H1 (cell line): ENCODE results near the gene TNFRSF18. TPM values are rescaled to one million over a fixed set of nuclear protein-coding genes. Genes with fewer than 3 reads are reported as not detected.

Experiments
- CTCF ChIA-PET: fragments of 300-600 bp; sonication (Branson Sonifier 250); formaldehyde crosslinking; loops from one replicate; lab custom pipeline; 2021; ENCODE audit not compliant: partially characterized antibody; lab: Charles Lee
- POLR2A ChIA-PET: fragments of 300-600 bp; sonication (Branson Sonifier 250); formaldehyde crosslinking; loops from one replicate; lab custom pipeline; 2021; ENCODE audit warnings: inconsistent platforms; ENCODE audit not compliant: partially characterized antibody; lab: Charles Lee
- DNase-seq, 2 experiments: peaks; one replicate each; pipeline versions ENCODE4 v3.0.0 to v3.0.0-alpha.2; 2010 to 2022; ENCODE audit warnings: low spot score in 2 of 2, low read depth in 1 of 2, mixed read lengths in 1 of 2
- FAIRE-seq: peaks from 2 replicates; lab custom pipeline; 2011; peaks lifted over from hg19 to GRCh38; lab: Jason Lieb, UNC
- H2AFZ ChIP-seq: 2 replicates; pipeline ENCODE4 v1.8.1; 2012; ENCODE audit warnings: low read length, inconsistent platforms
- H2AK5ac ChIP-seq: 2 replicates; pipeline ENCODE4 v1.6.1; 2013; ENCODE audit warnings: low read depth, low read length
- H2BK120ac ChIP-seq: replicated peaks from 2 replicates; pipeline ENCODE3; 2013; ENCODE audit warnings: low read depth, low read length, inconsistent platforms
- H2BK12ac ChIP-seq: 2 replicates; pipeline ENCODE4 v1.6.1; 2013; ENCODE audit warnings: low read depth, low read length
- H2BK15ac ChIP-seq: 2 replicates; pipeline ENCODE4 v1.6.1; 2013; ENCODE audit warnings: low read length
- H2BK20ac ChIP-seq: 2 replicates; pipeline ENCODE4 v1.6.1; 2013; ENCODE audit warnings: low read length
- H2BK5ac ChIP-seq: 2 replicates; pipeline ENCODE4 v1.6.1; 2013; ENCODE audit warnings: low read depth, low read length
- H3K14ac ChIP-seq: 2 replicates; pipeline ENCODE4 v1.6.1; 2013; ENCODE audit warnings: inconsistent platforms; ENCODE audit not compliant: insufficient read length
- H3K18ac ChIP-seq: 2 replicates; pipeline ENCODE4 v1.6.1; 2013; ENCODE audit warnings: low read length; ENCODE audit errors: extremely low read depth
- H3K23ac ChIP-seq: 2 replicates; pipeline ENCODE4 v1.6.1; 2013; ENCODE audit warnings: inconsistent platforms; ENCODE audit not compliant: insufficient read length
- H3K23me2 ChIP-seq: 2 replicates; pipeline ENCODE4 v1.6.1; 2013; ENCODE audit warnings: low read depth, low read length
- H3K27ac ChIP-seq: 2 replicates; pipeline ENCODE4 v1.6.1; 2011; ENCODE audit warnings: low read depth, low read length, inconsistent platforms
- H3K27me3 ChIP-seq, 4 experiments: replicated peaks in 1 of 4; 1 replicate in 1 of 4; 2 replicates in 3 of 4; pipeline versions ENCODE4 v1.6.1 to v1.8.1; 2011 to 2013; ENCODE audit warnings: low read length in 3 of 4, mild to moderate bottlenecking in 3 of 4, inconsistent platforms in 2 of 4, mixed read lengths in 2 of 4, moderate library complexity in 1 of 4; ENCODE audit not compliant: control insufficient read depth in 3 of 4, insufficient read depth in 3 of 4; ENCODE audit errors: extremely low read depth in 1 of 4
- H3K36me3 ChIP-seq, 4 experiments: 2 replicates each; pipeline versions ENCODE4 v1.6.1 to v1.8.1; 2011 to 2013; ENCODE audit warnings: mild to moderate bottlenecking in 4 of 4, low read length in 3 of 4, moderate library complexity in 2 of 4, control low read depth in 1 of 4, inconsistent platforms in 1 of 4; ENCODE audit not compliant: insufficient read depth in 4 of 4, control insufficient read depth in 2 of 4
- H3K4ac ChIP-seq: replicated peaks from 2 replicates; pipeline ENCODE3; 2013; ENCODE audit warnings: low read length, low read depth, mixed read lengths, inconsistent platforms; ENCODE audit not compliant: insufficient read length
- H3K4me1 ChIP-seq, 4 experiments: replicated peaks in 1 of 4; 1 replicate in 1 of 4; 2 replicates in 3 of 4; pipeline versions ENCODE4 v1.6.1 to v1.8.1; 2011 to 2013; ENCODE audit warnings: low read length in 3 of 4, inconsistent platforms in 2 of 4, mixed read lengths in 1 of 4; ENCODE audit not compliant: insufficient read depth in 4 of 4, control insufficient read depth in 3 of 4
- H3K4me2 ChIP-seq, 2 experiments: 2 replicates each; pipeline versions ENCODE4 v1.6.1 to v1.8.1; 2011 to 2013; ENCODE audit warnings: low read depth in 2 of 2, low read length in 2 of 2, control low read depth in 1 of 2, inconsistent platforms in 1 of 2, mild to moderate bottlenecking in 1 of 2; ENCODE audit not compliant: insufficient read depth in 1 of 2
- H3K4me3 ChIP-seq, 4 experiments: fragments of 200-600, 300-600 bp in 1 of 4; sonication (generic), shearing (Covaris generic), sonication (Bioruptor Twin) in 1 of 4; 2 replicates each; pipeline versions ENCODE4 v1.5.1 to v1.8.1; 2011 to 2016; ENCODE audit warnings: low read length in 4 of 4, low read depth in 3 of 4, control low read depth in 2 of 4, inconsistent platforms in 2 of 4, mild to moderate bottlenecking in 2 of 4, mixed read lengths in 1 of 4, moderate library complexity in 1 of 4; ENCODE audit not compliant: insufficient read depth in 2 of 4; ENCODE audit errors: extremely low read depth in 1 of 4
- H3K56ac ChIP-seq: replicated peaks from 2 replicates; pipeline ENCODE3; 2013; ENCODE audit warnings: low read depth, mild to moderate bottlenecking, mixed read lengths, low read length, inconsistent platforms; ENCODE audit not compliant: insufficient read length
- H3K79me1 ChIP-seq: 2 replicates; pipeline ENCODE4 v1.6.1; 2013; ENCODE audit warnings: low read depth, low read length, control low read depth
- H3K79me2 ChIP-seq, 2 experiments: 2 replicates each; pipeline versions ENCODE4 v1.6.1 to v1.8.1; 2012 to 2013; ENCODE audit warnings: low read length in 2 of 2, mild to moderate bottlenecking in 2 of 2, inconsistent platforms in 1 of 2; ENCODE audit not compliant: insufficient read depth in 2 of 2, control insufficient read depth in 1 of 2
- H3K9ac ChIP-seq, 4 experiments: replicated peaks in 1 of 4; 1 replicate in 1 of 4; 2 replicates in 3 of 4; pipeline versions ENCODE4 v1.6.1 to v1.8.1; 2011 to 2013; ENCODE audit warnings: low read depth in 3 of 4, low read length in 3 of 4, control low read depth in 2 of 4, mild to moderate bottlenecking in 2 of 4, moderate library complexity in 2 of 4, inconsistent platforms in 1 of 4; ENCODE audit errors: extremely low read depth in 1 of 4
- H3K9me3 ChIP-seq, 2 experiments: 2 replicates each; pipeline versions ENCODE4 v1.6.1 to v1.8.1; 2012 to 2013; ENCODE audit warnings: mild to moderate bottlenecking in 2 of 2, moderate library complexity in 2 of 2, control low read depth in 1 of 2, inconsistent platforms in 1 of 2, low read depth in 1 of 2, low read length in 1 of 2, mixed read lengths in 1 of 2; ENCODE audit not compliant: insufficient read depth in 2 of 2
- H4K20me1 ChIP-seq, 2 experiments: replicated peaks in 1 of 2; 2 replicates each; pipeline versions ENCODE3 to v1.8.1; 2011 to 2013; ENCODE audit warnings: inconsistent platforms in 2 of 2, low read length in 2 of 2, mild to moderate bottlenecking in 1 of 2; ENCODE audit not compliant: insufficient read depth in 2 of 2, control insufficient read depth in 1 of 2
- H4K5ac ChIP-seq: 2 replicates; pipeline ENCODE4 v1.6.1; 2013; ENCODE audit warnings: low read length, low read depth, mixed read lengths, inconsistent platforms; ENCODE audit not compliant: insufficient read length
- H4K8ac ChIP-seq: 2 replicates; pipeline ENCODE4 v1.8.0; 2013; ENCODE audit warnings: mild to moderate bottlenecking, moderate library complexity, low read length, inconsistent platforms; ENCODE audit not compliant: insufficient read depth; ENCODE audit errors: extremely low read depth
- H4K91ac ChIP-seq: replicated peaks from 2 replicates; pipeline ENCODE3; 2013; ENCODE audit warnings: low read length, mixed read lengths, inconsistent platforms; ENCODE audit not compliant: insufficient read length
- ASH2L ChIP-seq: fragments of 200-600, 300-600 bp; sonication (generic); IDR thresholded peaks from one replicate; pipeline ENCODE4 v1.7.1; 2017; ENCODE audit warnings: low read length
- CHD2 ChIP-seq: IDR thresholded peaks from 2 replicates; pipeline ENCODE4 v1.6.1; 2012; ENCODE audit warnings: low read length, improper control_type of control experiment
- CTCF ChIP-seq, 3 experiments: IDR thresholded peaks; 1 replicate in 2 of 3; 2 replicates in 1 of 3; pipeline versions ENCODE4 v1.5.1 to v1.6.1; 2011; ENCODE audit warnings: low read length in 3 of 3, mild to moderate bottlenecking in 3 of 3, inconsistent platforms in 2 of 3, low read depth in 1 of 3, moderate library complexity in 1 of 3; ENCODE audit not compliant: insufficient read depth in 1 of 3; ENCODE audit errors: control extremely low read depth in 1 of 3
- EP300 ChIP-seq, 2 experiments: IDR thresholded peaks; 1 replicate in 1 of 2; 2 replicates in 1 of 2; pipeline ENCODE4 v1.6.1; 2011 to 2012; ENCODE audit warnings: low read depth in 2 of 2, low read length in 2 of 2, mild to moderate bottlenecking in 2 of 2, borderline replicate concordance in 1 of 2, inconsistent platforms in 1 of 2, moderate library complexity in 1 of 2
- FOSL1 ChIP-seq: IDR thresholded peaks from 2 replicates; pipeline ENCODE4 v1.6.1; 2011; ENCODE audit warnings: mild to moderate bottlenecking, low read depth, low read length, moderate library complexity; ENCODE audit not compliant: insufficient read depth
- SIN3A ChIP-seq, 2 experiments: IDR thresholded peaks in 1 of 2; conservative IDR thresholded peaks in 1 of 2; 2 replicates each; pipeline ENCODE4 v1.6.1; 2011 to 2012; ENCODE audit warnings: low read length in 2 of 2, improper control_type of control experiment in 1 of 2, low read depth in 1 of 2, mild to moderate bottlenecking in 1 of 2
- WGBS, 2 experiments: shearing (Covaris generic) in 1 of 2; methylation state at CpG; one replicate each; pipeline versions ENCODE4 v1.1.6 to v1.1.7; 2013 to 2015; ENCODE audit warnings: low lambda C conversion rate in 2 of 2, mixed read lengths in 2 of 2, inconsistent platforms in 1 of 2, low coverage in 1 of 2, missing lambda C conversion rate in 1 of 2; ENCODE audit not compliant: insufficient replicate concordance in 2 of 2, insufficient coverage in 1 of 2, insufficient read length in 1 of 2; ENCODE audit errors: extremely low coverage in 1 of 2, missing lambda C conversion rate in 1 of 2; 5-methylcytosine and 5-hydroxymethylcytosine counted together
- polyA plus RNA-seq, 7 experiments: library from polyadenylated mRNA; depleted of rRNA in 3 of 7; stranded (reverse) in 5 of 7; unstranded in 2 of 7; fragments of >200 nt in 5 of 7; fragments of 200-250 nt in 2 of 7; gene quantifications; 1 replicate in 5 of 7; 2 replicates in 1 of 7; 4 replicates in 1 of 7; pipeline versions ENCODE4 v1.2.1 to v1.2.3, GENCODE V29; 2011 to 2013; ENCODE audit warnings: missing spikeins in 2 of 7, mixed read lengths in 2 of 7
- total RNA-seq: library from RNA; stranded (reverse); fragmentation: NEBNext Ultra II Directional; extraction: Animal tissue kit (Norgen Biotek cat#: 25700); gene quantifications from 2 replicates; pipeline ENCODE4 v1.2.1, GENCODE V29; 2021
- TF ChIP-seq, protein P1 (sequence below): IDR thresholded peaks from 2 replicates; pipeline ENCODE4 v1.6.1; 2012; ENCODE audit warnings: low read length, inconsistent platforms

The TNFRSF18 gene
- total and polyA plus RNA-seq, 2 of the 8 experiments (the other 6 are each of a cell fraction or from before 2014, with no cell fraction given) = 1.5 to 2.5 TPM

GRCh38 chr1:1202831-1203560 lies 3.4 kb downstream of the TNFRSF18 start:
- no peaks in the 10 kb centered on the region for H3K9me3 ChIP-seq
- H3K23ac ChIP-seq = no peak overlapping the region
- no peak overlapping the region for H2BK120ac ChIP-seq
- no peak overlapping the region for H3K56ac ChIP-seq
- peak overlapping the region; percentile 54 for H4K91ac ChIP-seq
- no peak overlapping the region for H2BK20ac ChIP-seq
- no peaks in the 10 kb centered on the region for H3K79me2 ChIP-seq
- FAIRE-seq (no peak), DNase-seq (peak in 1 of 2 experiments; percentile 48)
- H4K5ac ChIP-seq = no peak overlapping the region
- H3K4me3 ChIP-seq = no peak overlapping the region
- WGBS, 2 experiments = 80% methylated on average over 20 of the region's 27 CpGs; no CpG with 5 or more reads in 1 of the 2 experiments
- no peak overlapping the region for H2AK5ac ChIP-seq
- H3K9ac ChIP-seq = no peak overlapping the region
- no peak overlapping the region for H3K4me2 ChIP-seq
- no peak overlapping the region for H3K4ac ChIP-seq
- peak overlapping the region; percentile 60; the same call in 1 of the 2 replicates for H2BK12ac ChIP-seq
- H2BK5ac ChIP-seq = no peak overlapping the region
- ChIA-PET CTCF (interaction anchor here (1.2 kb wide), 1 partner anchor 45 kb away, joined by 3 read pairs; no protein-coding TSS in a partner anchor), POLR2A (no interaction called here)
- H3K18ac ChIP-seq = no peak overlapping the region
- H3K27me3 ChIP-seq = peaks cover 2 to 19% (median 17%) of the 10 kb centered on the region in 4 experiments
- H2AFZ ChIP-seq = no peak overlapping the region
- no peaks in the 10 kb centered on the region for H4K20me1 ChIP-seq
- H3K14ac ChIP-seq = no peak overlapping the region
- no peak overlapping the region for H3K27ac ChIP-seq
- H4K8ac ChIP-seq = peak overlapping the region; percentile 68; the same call in 1 of the 2 replicates
- peaks cover 8% of the 10 kb centered on the region; the same call in 1 of the 2 replicates for H3K23me2 ChIP-seq
- H3K79me1 ChIP-seq = no peaks in the 10 kb centered on the region
- no peaks in the 10 kb centered on the region for H3K36me3 ChIP-seq
- peak overlapping the region; percentile 29; the same call in 1 of the 2 replicates for H2BK15ac ChIP-seq
- H3K4me1 ChIP-seq = peaks cover 0 to 16% (median 6%) of the 10 kb centered on the region in 4 experiments; a peak in 6 of 7 replicates
- TF ChIP-seq FOSL1 (no peak), CHD2 (no peak), ASH2L (no peak), CTCF (IDR thresholded peaks at IDR 0.05; ENCODE audit: control extremely low read depth in 1 of 3, insufficient read depth in 1 of 3, low read depth in 1 of 3, low read length in 3 of 3) (no peak), SIN3A (conservative IDR thresholded peaks at IDR 0.05 in 1 of 2, IDR thresholded peaks at IDR 0.05 in 1 of 2; ENCODE audit: low read depth in 1 of 2, low read length in 2 of 2) (no peak), EP300 (IDR thresholded peaks at IDR 0.05; ENCODE audit: borderline replicate concordance in 1 of 2, low read depth in 2 of 2, low read length in 2 of 2) (no peak)
- TF ChIP-seq, protein P1, sequence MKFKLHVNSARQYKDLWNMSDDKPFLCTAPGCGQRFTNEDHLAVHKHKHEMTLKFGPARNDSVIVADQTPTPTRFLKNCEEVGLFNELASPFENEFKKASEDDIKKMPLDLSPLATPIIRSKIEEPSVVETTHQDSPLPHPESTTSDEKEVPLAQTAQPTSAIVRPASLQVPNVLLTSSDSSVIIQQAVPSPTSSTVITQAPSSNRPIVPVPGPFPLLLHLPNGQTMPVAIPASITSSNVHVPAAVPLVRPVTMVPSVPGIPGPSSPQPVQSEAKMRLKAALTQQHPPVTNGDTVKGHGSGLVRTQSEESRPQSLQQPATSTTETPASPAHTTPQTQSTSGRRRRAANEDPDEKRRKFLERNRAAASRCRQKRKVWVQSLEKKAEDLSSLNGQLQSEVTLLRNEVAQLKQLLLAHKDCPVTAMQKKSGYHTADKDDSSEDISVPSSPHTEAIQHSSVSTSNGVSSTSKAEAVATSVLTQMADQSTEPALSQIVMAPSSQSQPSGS = no peak
